GM04504 (cell line): Measurements from ENCODE around the gene COMMD1.
A peak's percentile ranks its signal among the peaks of the same experiment; 100 is the strongest.
"Not testable (repeated sequence)": the region's sequence is repeated elsewhere in the genome, so short reads cannot be mapped to it uniquely, and the experiment has no call there.

Experiments
- DNase-seq: peaks from one replicate; pipeline ENCODE4 v3.0.0-alpha.2; 2012; ENCODE audit warnings: low read depth

COMMD1 gene

DNA sequence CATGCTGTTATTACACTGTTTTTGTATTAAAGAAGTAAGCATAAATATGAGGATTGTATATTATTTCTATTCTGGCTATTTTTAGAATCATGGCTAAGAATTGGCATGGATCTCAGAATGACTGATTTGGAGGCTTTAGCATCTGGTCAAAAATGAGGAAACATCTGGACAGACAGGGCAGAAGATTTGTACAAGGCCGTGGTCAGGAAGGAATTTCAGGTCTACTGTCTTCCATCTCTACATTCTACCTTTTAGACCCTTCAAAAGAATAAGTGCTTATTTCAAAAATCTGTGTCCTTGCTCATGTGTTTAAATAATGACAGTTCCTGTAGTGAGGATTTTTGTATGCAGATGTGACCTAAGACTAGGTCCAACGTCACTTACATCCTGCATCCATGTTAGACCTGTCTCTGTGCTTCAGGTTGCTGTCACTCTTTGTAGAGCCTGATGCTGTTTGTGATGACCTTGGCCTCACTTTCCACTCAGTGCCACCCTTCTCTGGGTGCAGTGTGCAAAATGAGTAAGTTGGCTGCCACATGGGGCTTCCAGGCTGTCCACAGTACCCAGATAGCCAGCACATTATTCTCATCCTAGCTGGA is 235.8 kb downstream of the COMMD1 start:
- no peak for DNase-seq

DNA sequence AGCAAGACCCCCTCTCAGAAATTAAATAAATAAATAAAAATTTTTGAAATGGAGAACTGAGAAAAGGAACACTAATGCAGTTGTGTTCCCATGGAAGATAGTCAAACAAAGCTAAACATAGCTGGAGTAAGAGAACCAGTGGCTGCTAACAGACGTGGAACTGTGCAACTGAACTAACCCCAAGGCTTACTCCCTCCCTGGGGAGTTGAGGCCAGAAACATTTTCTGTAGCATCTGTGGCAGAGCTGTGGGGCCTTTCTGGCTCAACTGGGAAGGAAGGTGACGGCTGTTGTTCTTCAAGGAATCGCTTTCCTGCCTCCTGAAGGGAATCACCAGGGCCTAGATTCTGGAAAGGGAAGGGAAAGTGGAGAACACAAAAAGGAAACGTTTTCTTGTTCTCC is 236.6 kb downstream of the COMMD1 start:
- DNase-seq = no peak

DNA sequence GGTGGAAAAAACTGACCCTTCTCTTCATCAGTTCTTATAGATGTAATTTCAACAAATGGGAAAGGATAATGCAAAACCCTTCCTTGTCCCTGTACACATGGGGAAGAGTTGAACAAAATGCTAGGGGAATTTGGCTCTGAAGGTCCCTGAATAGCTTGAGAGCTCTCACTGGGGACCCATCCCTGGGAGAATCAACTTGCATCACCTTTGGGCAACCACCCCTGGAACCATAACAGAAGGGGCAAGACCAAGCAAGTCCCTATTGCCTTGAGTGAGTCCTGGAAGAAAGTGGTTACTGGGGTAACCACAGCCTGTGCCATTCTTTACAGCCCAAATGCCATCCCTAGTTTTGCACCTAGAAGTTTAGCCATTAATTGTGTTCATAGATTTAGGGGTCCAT is 238.2 kb downstream of the COMMD1 start:
- DNase-seq = no peak

GRCh38 chr2:62144689-62145477 is 239.4 kb downstream of the COMMD1 start:
- DNase-seq = no peak

DNA sequence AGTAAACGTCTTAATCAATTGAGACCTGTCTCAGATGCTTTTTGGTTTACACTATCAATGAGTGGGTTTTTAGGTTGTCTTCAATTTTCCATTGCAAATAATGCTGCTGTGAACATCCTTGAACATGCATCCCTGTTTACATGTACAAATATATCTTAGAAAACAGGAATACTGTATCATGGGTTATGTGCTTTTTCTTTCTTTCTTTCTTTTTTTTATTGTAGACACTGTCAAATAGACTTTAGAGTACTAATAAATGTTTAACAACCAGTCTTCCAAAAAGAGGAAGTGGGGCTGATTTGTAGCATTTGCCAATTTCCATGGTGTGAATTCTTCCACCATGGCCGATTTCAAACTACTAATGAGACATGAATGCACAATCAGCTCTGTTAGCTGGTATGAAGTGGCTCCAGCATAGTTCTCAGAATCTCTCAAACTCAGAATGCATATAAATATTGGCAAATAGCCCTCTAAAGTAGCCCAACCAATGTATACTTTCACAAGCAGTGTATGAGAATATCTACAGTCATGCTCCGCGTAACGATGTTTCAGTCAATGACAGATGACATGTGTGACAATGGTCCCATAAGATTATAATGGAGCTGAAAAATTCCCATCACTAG is 240.1 kb downstream of the COMMD1 start:
- no peak for DNase-seq

DNA sequence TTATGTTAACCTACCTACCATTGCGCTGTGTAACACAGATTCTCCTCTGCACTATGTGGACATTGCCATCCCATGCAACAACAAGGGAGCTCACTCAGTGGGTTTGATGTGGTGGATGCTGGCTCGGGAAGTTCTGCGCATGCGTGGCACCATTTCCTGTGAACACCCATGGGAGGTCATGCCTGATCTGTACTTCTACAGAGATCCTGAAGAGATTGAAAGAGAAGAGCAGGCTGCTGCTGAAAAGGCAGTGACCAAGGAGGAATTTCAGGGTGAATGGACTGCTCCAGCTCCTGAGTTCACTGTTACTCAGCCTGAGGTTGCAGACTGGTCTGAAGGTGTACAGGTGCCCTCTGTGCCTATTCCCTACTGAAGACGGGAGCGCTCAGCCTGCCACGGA is 241.3 kb downstream of the COMMD1 start:
- DNase-seq = not testable (repeated sequence)

DNA sequence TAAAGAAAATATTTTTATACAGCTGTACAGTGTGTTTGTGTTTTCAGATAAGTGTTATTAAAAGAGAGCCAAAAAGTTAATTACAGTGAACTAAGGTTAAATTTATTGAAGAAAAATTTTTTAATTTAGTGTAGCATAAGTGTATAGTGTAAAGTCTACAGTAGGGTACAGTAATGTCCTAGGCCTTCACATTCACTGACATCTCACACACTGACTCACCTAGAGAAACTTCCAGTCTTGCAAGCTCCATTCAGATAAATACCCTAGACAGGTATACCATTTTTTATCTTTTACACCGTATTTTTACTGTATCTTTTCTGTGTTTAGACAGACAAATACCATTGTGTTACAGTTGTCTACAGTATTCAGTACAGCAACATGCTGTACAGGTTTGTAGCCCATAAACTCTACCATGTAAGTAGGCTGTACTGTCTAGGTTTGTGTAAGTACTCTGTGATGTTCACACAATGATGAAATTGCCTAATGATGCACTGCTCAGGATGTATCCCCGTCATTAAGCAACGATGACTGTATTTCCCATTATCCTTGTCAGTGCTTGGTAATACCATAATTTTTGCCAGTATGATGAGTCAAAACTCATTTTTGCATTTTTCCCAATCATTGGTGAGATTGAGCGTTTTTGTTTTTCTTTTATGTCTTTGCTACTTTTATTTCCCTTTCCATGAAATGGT is 242.3 kb downstream of the COMMD1 start:
- peak; percentile 59 for DNase-seq

DNA sequence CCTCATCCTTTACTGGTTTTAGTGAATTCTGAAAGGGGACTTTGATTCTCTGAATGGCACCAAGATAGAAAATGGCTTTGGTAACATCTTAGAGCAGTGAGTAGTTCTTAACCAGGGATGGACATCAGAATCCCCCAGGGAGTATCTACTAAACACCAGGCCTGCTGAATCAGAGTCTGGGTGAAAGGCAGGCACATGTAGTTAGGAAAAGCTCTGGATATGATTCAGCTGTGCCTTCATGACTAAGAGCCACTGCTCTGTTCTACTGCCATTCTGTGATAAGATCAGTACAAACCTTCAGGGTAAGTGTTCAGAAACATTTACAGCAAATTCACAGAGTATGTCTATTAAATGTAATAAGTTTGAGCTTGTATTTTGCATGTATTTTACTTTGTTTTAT is 244.2 kb downstream of the COMMD1 start:
- peak; percentile 89 for DNase-seq

DNA sequence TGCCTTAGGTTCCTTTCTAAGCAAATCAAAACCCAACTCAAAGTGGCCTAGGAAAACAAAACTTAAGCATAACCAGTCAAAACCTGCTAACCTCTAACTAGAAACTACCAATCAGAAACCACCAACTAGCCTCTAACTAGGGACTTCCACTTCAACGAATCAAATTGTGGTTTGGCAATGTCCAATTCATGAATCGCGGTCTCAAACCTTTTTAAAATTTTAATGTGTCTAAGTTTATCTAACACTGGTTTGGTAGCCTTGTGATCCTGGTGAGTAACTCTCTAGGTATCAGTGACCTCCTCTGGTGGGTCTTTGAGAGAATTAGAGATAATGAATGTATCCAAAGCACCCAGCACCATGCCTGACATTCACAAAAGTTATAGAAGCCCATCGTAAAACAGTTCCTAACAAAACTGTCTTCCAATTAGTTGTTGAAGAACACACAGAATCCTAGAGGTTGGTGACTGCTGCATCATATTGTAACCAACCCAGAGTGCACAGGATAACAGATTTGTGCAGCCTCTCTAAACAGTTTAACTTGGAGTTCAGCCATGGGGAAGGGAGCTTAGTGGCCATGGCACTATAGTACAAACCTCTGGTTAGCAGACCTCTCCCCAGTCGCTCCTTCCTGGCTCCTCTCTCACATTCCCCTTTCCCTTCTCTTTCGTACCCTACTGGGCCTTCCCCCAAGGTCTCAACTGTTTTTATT is 245.3 kb downstream of the COMMD1 start:
- DNase-seq = no peak

GRCh38 chr2:62151306-62151638 is 245.8 kb downstream of the COMMD1 start:
- DNase-seq = no peak

DNA sequence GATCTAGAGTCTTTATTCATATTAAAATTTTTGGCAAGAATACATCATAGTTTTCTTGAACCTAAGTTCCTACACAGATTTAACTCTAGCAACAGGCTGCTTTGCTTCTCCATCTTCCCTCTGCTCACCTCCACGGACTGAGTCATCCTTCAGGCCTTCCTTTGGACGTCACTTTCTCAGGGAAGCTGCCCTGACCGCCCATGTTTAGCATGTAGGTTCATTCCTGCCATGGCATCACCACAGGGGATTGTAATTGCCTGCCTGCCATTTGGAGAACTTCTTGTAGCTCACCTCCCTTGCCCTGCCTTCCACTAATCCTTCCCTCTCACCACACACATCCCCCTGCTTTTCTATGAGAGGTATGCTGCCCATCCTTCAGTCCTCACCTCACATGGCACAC is 246.5 kb downstream of the COMMD1 start:
- DNase-seq = no peak

- no peak for DNase-seq
Observed at GRCh38 chr2:62156861-62157496, 251.5 kb downstream of the COMMD1 start.

DNA sequence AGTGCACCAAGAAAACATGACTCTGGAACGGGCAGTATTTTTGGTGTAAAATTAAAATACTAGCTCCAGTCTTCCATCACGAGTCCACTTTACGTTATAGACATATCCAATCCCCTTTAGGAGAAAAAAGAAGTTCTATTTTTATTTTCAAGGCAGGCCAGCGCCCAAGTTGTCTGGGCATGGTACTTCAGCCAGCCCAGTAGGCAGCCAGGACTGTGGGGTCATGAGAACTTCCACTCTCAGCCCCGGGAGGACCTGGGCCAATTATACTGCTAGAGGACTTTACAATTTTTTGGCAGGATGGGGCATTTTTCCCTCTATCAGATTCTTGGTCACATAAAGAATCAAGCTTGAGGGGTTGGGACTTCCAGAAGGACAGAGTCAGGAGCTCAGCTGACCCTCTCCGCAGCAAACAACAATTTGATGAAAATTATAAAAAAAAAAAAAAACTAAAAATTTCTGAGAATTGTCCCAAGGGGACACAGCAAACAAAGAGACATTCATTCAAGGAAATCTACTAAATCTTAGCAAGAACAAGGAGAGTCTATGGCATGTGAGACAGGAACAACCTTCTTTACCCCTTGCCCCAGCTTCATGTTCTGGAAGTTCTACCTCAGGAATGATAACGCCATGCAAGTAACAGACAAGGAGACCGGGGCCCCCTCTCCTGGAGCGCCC is 253.1 kb downstream of the COMMD1 start:
- DNase-seq = no peak

DNA sequence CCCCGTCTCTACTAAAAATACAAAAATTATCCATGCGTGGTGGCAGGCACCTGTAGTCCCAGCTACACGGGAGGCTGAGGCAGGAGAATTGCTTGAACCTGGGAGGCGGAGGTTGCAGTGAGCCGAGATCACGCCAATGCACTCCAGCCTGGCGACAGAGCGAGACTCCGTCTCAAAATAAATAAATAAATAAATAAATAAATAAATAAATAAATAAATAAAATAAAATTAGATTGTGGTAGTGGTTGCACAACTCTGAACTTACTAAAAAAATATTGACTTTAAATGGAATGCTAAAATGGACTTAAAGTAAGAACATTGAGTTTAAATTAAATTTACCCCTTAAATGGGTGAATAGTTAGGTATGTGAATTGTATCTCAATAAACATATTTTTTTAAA is 255.2 kb downstream of the COMMD1 start:
- not testable (repeated sequence) for DNase-seq

DNA sequence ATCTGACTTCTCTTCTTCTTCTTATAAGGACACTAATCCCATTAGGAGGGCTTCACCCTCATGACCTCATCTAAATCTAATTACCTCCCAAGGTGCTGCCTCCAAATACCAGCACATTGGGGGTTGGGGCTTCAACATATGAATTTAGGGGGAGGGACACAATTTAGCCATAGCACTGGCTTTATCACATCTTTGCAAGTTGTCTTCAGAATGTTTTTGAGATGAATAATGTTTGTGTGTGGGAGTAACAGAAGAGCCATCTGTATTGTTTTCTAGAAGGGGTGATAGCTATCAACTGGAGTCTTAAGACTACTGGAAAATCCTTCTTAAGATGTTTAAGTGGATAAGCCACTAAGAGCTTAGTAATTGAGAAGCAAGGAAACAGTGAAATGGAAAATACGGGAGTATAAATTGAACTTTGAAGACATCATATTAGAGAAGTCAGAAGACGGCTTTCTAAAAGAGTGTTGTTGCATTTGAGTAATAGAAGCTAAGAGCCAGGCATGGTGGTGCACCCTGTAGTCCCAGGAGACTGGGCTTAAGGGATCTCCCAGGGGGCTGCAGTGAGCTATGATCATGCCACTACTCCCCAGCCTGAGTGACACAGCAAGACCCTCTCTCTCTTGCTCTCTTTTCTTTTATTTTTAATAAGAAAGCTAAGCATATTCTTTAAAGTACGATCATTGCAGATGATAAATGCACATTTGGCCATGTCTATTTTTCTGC is 257.8 kb downstream of the COMMD1 start:
- DNase-seq = no peak

- DNase-seq = no peak
Observed at GRCh38 chr2:62163834-62164233, 258.4 kb downstream of the COMMD1 start.

DNA sequence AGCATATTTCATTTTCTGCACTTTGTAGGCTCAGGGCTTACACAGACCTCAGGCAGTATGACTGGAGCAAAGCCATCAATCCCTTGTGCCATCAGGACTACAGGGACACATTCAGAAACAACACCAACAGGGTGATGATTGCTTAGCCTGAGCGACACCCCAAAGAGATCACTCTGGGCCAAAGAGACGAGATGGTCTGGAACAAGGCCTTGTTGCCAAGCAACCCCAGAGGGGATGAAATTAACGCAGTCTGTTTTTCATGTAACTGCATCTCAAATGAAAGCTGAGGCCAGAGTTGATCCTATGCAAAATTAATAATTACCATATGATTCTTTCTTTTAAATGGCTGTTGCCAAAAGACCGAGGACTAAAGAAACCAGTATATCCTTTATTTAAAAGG is 270.3 kb downstream of the COMMD1 start:
- DNase-seq = no peak

DNA sequence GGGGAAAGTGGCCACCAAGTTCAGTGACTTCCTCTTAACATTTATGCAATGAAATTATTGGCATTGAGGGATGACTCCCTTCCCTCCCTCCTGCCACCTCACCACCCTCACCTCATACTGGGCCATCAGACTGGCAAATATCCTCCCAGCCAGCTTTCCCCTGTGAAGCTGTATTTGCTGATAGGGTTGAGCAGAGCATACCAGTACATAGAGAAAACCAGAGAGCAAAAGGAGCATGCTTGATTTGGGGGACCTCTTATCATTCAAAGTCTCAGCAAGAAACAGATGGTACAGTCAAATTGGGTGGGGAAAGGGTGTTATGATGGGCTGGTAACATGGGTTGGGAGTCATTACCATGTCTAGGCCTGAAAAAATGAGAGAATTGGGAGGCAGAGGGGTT is 271.3 kb downstream of the COMMD1 start:
- DNase-seq = no peak

- DNase-seq = no peak
Observed at GRCh38 chr2:62177392-62178049, 272.0 kb downstream of the COMMD1 start.

GRCh38 chr2:62178741-62179271 is 273.3 kb downstream of the COMMD1 start:
- no peak for DNase-seq
